Panc1 (cell line): ENCODE data around the gene HPCAL1. TPM values are rescaled to one million over a fixed set of nuclear protein-coding genes. Genes with fewer than 3 reads are reported as not detected.

Experiments
- ATAC-seq: fragments of 200-7000 bp; cut with Tn5 transposase; 2 replicates; pipeline ENCODE4 v1.9.1; 2020; ENCODE audit warnings: mild to moderate bottlenecking, moderate library complexity
- BruUV-seq: library from RNA; stranded (reverse); fragments of 400-500 nt; replicated peaks from 2 replicates; lab custom pipeline; 2021; lab: Mats Ljungman, UMichigan
- CTCF ChIA-PET: fragments of 300-600 bp; sonication (Branson Sonifier 250); formaldehyde crosslinking; loops from one replicate; lab custom pipeline; 2022; ENCODE audit warnings: antibody characterized with exemption; lab: Charles Lee
- POLR2A ChIA-PET: fragments of 300-600 bp; sonication (Branson Sonifier 250); formaldehyde crosslinking; loops from one replicate; lab custom pipeline; 2022; ENCODE audit warnings: antibody characterized with exemption; lab: Charles Lee
- DNase-seq: peaks from one replicate; pipeline ENCODE4 v3.0.0-alpha.2; 2010; ENCODE audit warnings: low read depth, low spot score
- H3K27ac ChIP-seq: 2 replicates; pipeline ENCODE4 v1.5.1; 2011; ENCODE audit warnings: mild to moderate bottlenecking, low read length, inconsistent platforms
- H3K27me3 ChIP-seq: fragments of 200-500 bp; sonication (Bioruptor generic); 2 replicates; pipeline ENCODE4 v1.6.0; 2014; ENCODE audit warnings: low read length, inconsistent platforms; ENCODE audit not compliant: control insufficient read depth, insufficient read depth
- H3K36me3 ChIP-seq: fragments of 200-500 bp; sonication (Bioruptor generic); 2 replicates; pipeline ENCODE4 v1.5.1; 2014; ENCODE audit warnings: inconsistent platforms, mild to moderate bottlenecking, low read length, moderate library complexity; ENCODE audit not compliant: control insufficient read depth, insufficient read depth
- H3K4me1 ChIP-seq: 2 replicates; pipeline ENCODE4 v1.5.1; 2011; ENCODE audit warnings: inconsistent platforms, mild to moderate bottlenecking, low read length, moderate library complexity; ENCODE audit not compliant: control insufficient read depth, insufficient read depth
- H3K4me3 ChIP-seq, 2 experiments: 2 replicates each; pipeline ENCODE4 v1.5.1; 2011 to 2012; ENCODE audit warnings: low read depth in 2 of 2, low read length in 2 of 2, mild to moderate bottlenecking in 2 of 2, inconsistent platforms in 1 of 2, moderate library complexity in 1 of 2
- H3K9me3 ChIP-seq: fragments of 200-500 bp; sonication (Bioruptor generic); 2 replicates; pipeline ENCODE4 v1.5.1; 2014; ENCODE audit warnings: low read depth, mild to moderate bottlenecking, inconsistent platforms, low read length, moderate library complexity; ENCODE audit not compliant: control insufficient read depth, insufficient read depth
- POLR2AphosphoS5 ChIP-seq: IDR thresholded peaks from 2 replicates; pipeline ENCODE4 v1.6.1; 2012; ENCODE audit warnings: mild to moderate bottlenecking, low read depth, low read length, moderate library complexity
- SIN3A ChIP-seq: IDR thresholded peaks from 2 replicates; pipeline ENCODE4 v1.6.1; 2012; ENCODE audit warnings: low read depth, mild to moderate bottlenecking, low read length, moderate library complexity, borderline replicate concordance; ENCODE audit not compliant: insufficient read depth
- TCF7L2 ChIP-seq: IDR thresholded peaks from 2 replicates; pipeline ENCODE4 v1.6.1; 2011; ENCODE audit warnings: mild to moderate bottlenecking, low read depth, low read length, inconsistent platforms
- in situ Hi-C: cut with HindIII; loops from 2 replicates; pipeline ENCODE4 v1.10.0; 2016; ENCODE audit warnings: low sequenced_read_pairs, low pct_unique_long_range_greater_than_20kb
- intact Hi-C: fragments of 100-400 bp; cut with micrococcal nuclease; formaldehyde crosslinking; loops from one replicate; pipeline ENCODE4 v1.10.0; 2022; ENCODE audit not compliant: unreplicated experiment
- total RNA-seq: library from RNA; stranded (reverse); gene quantifications from one replicate; pipeline ENCODE4 v1.2.1, GENCODE V29; 2021; ENCODE audit not compliant: unreplicated experiment
- TF ChIP-seq, protein P1 (sequence below): fragments of 450-650 bp; IDR thresholded peaks from 2 replicates; pipeline ENCODE4 v1.5.1; 2017; ENCODE audit warnings: mild to moderate bottlenecking
- TF ChIP-seq, protein P2 (sequence below), 2 experiments: IDR thresholded peaks; 2 replicates each; pipeline ENCODE4 v1.6.1; 2011 to 2012; ENCODE audit warnings: low read depth in 2 of 2, control low read depth in 1 of 2, low read length in 1 of 2, mild to moderate bottlenecking in 1 of 2, moderate library complexity in 1 of 2; ENCODE audit not compliant: insufficient read depth in 1 of 2

HPCAL1 gene
- total RNA-seq, 1 experiment from 2014 or later = 234 TPM

DNA sequence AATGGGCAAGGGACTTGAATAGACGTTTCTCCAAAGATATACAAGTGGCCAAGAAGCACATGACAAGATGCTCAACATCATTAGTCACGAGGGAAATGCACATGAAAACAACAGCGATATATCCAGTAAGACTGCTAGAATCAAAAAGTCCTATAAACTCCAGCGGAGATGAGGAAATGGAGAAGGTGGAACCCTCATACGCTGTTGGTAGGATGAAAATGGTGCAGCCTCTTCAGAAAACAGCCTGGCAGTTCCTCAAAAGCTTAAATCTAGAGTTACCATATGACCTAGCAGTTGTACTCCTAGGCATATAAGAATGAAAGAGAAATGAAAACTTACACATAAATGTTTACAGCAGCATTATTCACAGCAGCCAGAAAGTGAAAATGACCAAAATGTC lies 48.1 kb downstream of the HPCAL1 start:
- no peak for ATAC-seq
- Histone ChIP-seq H3K4me3 (no peak overlapping the region), H3K4me1 (peaks cover 55% of the 10 kb centered on the region), H3K27me3 (no peaks in the 10 kb centered on the region), H3K36me3 (no peaks in the 10 kb centered on the region), H3K9me3 (no peaks in the 10 kb centered on the region), H3K27ac (no peak overlapping the region)
- TF ChIP-seq SIN3A (no peak), TCF7L2 (no peak), POLR2AphosphoS5 (no peak)
- TF ChIP-seq, protein P1, sequence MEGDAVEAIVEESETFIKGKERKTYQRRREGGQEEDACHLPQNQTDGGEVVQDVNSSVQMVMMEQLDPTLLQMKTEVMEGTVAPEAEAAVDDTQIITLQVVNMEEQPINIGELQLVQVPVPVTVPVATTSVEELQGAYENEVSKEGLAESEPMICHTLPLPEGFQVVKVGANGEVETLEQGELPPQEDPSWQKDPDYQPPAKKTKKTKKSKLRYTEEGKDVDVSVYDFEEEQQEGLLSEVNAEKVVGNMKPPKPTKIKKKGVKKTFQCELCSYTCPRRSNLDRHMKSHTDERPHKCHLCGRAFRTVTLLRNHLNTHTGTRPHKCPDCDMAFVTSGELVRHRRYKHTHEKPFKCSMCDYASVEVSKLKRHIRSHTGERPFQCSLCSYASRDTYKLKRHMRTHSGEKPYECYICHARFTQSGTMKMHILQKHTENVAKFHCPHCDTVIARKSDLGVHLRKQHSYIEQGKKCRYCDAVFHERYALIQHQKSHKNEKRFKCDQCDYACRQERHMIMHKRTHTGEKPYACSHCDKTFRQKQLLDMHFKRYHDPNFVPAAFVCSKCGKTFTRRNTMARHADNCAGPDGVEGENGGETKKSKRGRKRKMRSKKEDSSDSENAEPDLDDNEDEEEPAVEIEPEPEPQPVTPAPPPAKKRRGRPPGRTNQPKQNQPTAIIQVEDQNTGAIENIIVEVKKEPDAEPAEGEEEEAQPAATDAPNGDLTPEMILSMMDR = no peak
- TF ChIP-seq, protein P2, sequence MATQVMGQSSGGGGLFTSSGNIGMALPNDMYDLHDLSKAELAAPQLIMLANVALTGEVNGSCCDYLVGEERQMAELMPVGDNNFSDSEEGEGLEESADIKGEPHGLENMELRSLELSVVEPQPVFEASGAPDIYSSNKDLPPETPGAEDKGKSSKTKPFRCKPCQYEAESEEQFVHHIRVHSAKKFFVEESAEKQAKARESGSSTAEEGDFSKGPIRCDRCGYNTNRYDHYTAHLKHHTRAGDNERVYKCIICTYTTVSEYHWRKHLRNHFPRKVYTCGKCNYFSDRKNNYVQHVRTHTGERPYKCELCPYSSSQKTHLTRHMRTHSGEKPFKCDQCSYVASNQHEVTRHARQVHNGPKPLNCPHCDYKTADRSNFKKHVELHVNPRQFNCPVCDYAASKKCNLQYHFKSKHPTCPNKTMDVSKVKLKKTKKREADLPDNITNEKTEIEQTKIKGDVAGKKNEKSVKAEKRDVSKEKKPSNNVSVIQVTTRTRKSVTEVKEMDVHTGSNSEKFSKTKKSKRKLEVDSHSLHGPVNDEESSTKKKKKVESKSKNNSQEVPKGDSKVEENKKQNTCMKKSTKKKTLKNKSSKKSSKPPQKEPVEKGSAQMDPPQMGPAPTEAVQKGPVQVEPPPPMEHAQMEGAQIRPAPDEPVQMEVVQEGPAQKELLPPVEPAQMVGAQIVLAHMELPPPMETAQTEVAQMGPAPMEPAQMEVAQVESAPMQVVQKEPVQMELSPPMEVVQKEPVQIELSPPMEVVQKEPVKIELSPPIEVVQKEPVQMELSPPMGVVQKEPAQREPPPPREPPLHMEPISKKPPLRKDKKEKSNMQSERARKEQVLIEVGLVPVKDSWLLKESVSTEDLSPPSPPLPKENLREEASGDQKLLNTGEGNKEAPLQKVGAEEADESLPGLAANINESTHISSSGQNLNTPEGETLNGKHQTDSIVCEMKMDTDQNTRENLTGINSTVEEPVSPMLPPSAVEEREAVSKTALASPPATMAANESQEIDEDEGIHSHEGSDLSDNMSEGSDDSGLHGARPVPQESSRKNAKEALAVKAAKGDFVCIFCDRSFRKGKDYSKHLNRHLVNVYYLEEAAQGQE (IDR thresholded peaks at IDR 0.05; ENCODE audit: insufficient read depth in 1 of 2, low read depth in 2 of 2, low read length in 1 of 2) = no peak
- TSS peak; percentile 56 for BruUV-seq
- CTCF ChIA-PET = interaction anchor here (0.6 kb wide), 1 partner anchor 42 kb away, joined by 7 read pairs; no protein-coding TSS in a partner anchor
- intact Hi-C loops (no loop called here), in situ Hi-C loops (no loop called here)
- POLR2A ChIA-PET = no interaction called here
- no peak for DNase-seq

DNA sequence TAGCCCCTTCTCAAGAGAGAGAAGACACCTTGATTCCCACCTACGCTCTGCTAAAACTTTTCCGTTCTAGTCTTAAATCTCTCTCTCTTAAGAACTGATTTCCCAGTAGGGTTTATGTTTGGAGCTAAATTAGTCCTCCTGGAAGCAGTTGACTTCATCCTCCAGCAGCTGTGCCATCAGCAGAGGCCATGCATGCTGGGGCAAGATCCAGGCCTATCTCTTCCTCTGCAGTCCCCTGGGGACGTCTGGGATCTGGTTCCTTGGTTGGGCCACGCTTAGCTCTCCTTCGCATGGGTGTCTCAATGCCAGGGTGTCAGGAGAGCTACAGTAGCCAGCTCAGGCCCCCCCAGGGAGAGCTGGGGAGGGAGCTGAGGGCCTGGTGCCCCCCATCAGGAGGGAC lies 49.7 kb downstream of the HPCAL1 start:
- Histone ChIP-seq H3K27ac (peak overlapping the region; percentile 49), H3K9me3 (no peaks in the 10 kb centered on the region), H3K4me3 (no peak overlapping the region), H3K36me3 (no peaks in the 10 kb centered on the region), H3K27me3 (no peaks in the 10 kb centered on the region), H3K4me1 (peaks cover 54% of the 10 kb centered on the region)
- no TSS peak for BruUV-seq
- TF ChIP-seq, protein P2 (IDR thresholded peaks at IDR 0.05; ENCODE audit: insufficient read depth in 1 of 2, low read depth in 2 of 2, low read length in 1 of 2) = no peak
- TF ChIP-seq, protein P1 = no peak
- no peak for TF ChIP-seq TCF7L2
- no peak for TF ChIP-seq SIN3A
- intact Hi-C loops (no loop called here), in situ Hi-C loops (no loop called here)
- CTCF ChIA-PET = no interaction called here
- no peak for DNase-seq
- ATAC-seq = no peak
- POLR2A ChIA-PET = no interaction called here
